MCF 10A (cell line): Measurements from ENCODE around the gene OR9Q1. TPM values are rescaled to one million over a fixed set of nuclear protein-coding genes. Genes with fewer than 3 reads are reported as not detected.
A peak's percentile ranks its signal among the peaks of the same experiment; 100 is the strongest.

Experiments used
- BruUV-seq: library from RNA; stranded (reverse); fragments of 400-500 nt; replicated peaks from 2 replicates; lab custom pipeline; 2021; lab: Mats Ljungman, UMichigan
- CTCF ChIA-PET: fragments of 300-600 bp; sonication (Branson Sonifier 250); formaldehyde crosslinking; extraction: SDS; loops from one replicate; lab custom pipeline; 2021; ENCODE audit warnings: antibody characterized with exemption, inconsistent platforms; lab: Yijun Ruan, JAX
- POLR2A ChIA-PET: fragments of 300-600, 350-650 bp; sonication (Branson Sonifier 250); formaldehyde crosslinking; extraction: SDS; loops from one replicate; lab custom pipeline; 2020; ENCODE audit warnings: antibody characterized with exemption, inconsistent platforms; lab: Yijun Ruan, JAX
- DNase-seq: peaks from one replicate; pipeline ENCODE4 v3.0.0-alpha.2; 2018; ENCODE audit not compliant: unreplicated experiment
- H3K27ac Mint-ChIP-seq: one replicate; pipeline ENCODE4 v1.8.0; 2022; ENCODE audit warnings: mild to moderate bottlenecking, low read depth, mixed read lengths; ENCODE audit not compliant: unreplicated experiment
- H3K27me3 Mint-ChIP-seq: one replicate; pipeline ENCODE4 v1.8.0; 2022; ENCODE audit warnings: mixed read lengths; ENCODE audit not compliant: insufficient read depth, unreplicated experiment
- H3K36me3 Mint-ChIP-seq: one replicate; pipeline ENCODE4 v1.8.0; 2022; ENCODE audit warnings: mild to moderate bottlenecking, moderate library complexity, mixed read lengths; ENCODE audit not compliant: insufficient read depth, unreplicated experiment
- H3K4me1 Mint-ChIP-seq: one replicate; pipeline ENCODE4 v1.8.0; 2022; ENCODE audit warnings: mixed read lengths; ENCODE audit not compliant: insufficient read depth, unreplicated experiment
- H3K4me3 Mint-ChIP-seq: one replicate; pipeline ENCODE4 v1.8.0; 2022; ENCODE audit warnings: mild to moderate bottlenecking, moderate library complexity, mixed read lengths; ENCODE audit not compliant: unreplicated experiment
- H3K9me3 Mint-ChIP-seq: one replicate; pipeline ENCODE4 v1.8.0; 2022; ENCODE audit warnings: mixed read lengths; ENCODE audit not compliant: unreplicated experiment
- CTCF ChIP-seq: fragments of 200-600 bp; IDR thresholded peaks from one replicate; pipeline ENCODE4 v1.8.0; 2022; ENCODE audit warnings: antibody characterized with exemption, mild to moderate bottlenecking; ENCODE audit not compliant: unreplicated experiment
- intact Hi-C: fragments of 100-400 bp; cut with micrococcal nuclease; formaldehyde crosslinking; loops from 2 replicates; pipeline ENCODE4 v1.14.1; 2022
- total RNA-seq: library from RNA; stranded (reverse); gene quantifications from 2 replicates; pipeline ENCODE4 v1.2.3, GENCODE V29; 2022

The OR9Q1 gene
- total RNA-seq, 1 experiment from 2014 or later, result not detected

- H3K9me3 Mint-ChIP-seq, result peaks cover 5% of the 10 kb centered on the region
- DNase-seq, result no peak
- ChIA-PET CTCF (no interaction called here), POLR2A (interaction anchor here (0.6 kb wide), 1 partner anchor 165 kb away, joined by 4 read pairs; no protein-coding TSS in a partner anchor)
- no peaks in the 10 kb centered on the region for H3K27me3 Mint-ChIP-seq
- H3K36me3 Mint-ChIP-seq, result no peaks in the 10 kb centered on the region
- TF ChIP-seq CTCF, result no peak
- BruUV-seq, result no TSS peak
- intact Hi-C loops, result no loop called here
- no peaks in the 10 kb centered on the region for H3K4me1 Mint-ChIP-seq
- H3K4me3 Mint-ChIP-seq, result no peak overlapping the region
- H3K27ac Mint-ChIP-seq, result no peak overlapping the region
Observed at GRCh38 chr11:58121096-58121495, 97.4 kb downstream of the OR9Q1 start.

GRCh38 chr11:58125469-58125868, 101.8 kb downstream of the OR9Q1 start, which contains the start of gene OR9I1:
Gene OR9I1, minus strand, starts transcription at chr11:58125530. Its CDS starts 6,086 bp downstream, at chr11:58119444.
- H3K4me1 Mint-ChIP-seq, result no peaks in the 10 kb centered on the region
- no peak for DNase-seq
- no peaks in the 10 kb centered on the region for H3K9me3 Mint-ChIP-seq
- TF ChIP-seq CTCF, result no peak
- no TSS peak for BruUV-seq
- H3K4me3 Mint-ChIP-seq, result no peak within 1 kb of the TSS
- H3K27ac Mint-ChIP-seq, result no peak within 1 kb of the TSS
- H3K36me3 Mint-ChIP-seq, result no peaks in the 10 kb centered on the region
- CTCF ChIA-PET, result interaction anchor here (0.6 kb wide), 2 partner anchors 154 to 602 kb away, joined by 3 read pairs; no protein-coding TSS in a partner anchor
- H3K27me3 Mint-ChIP-seq, result no peaks in the 10 kb centered on the region
- POLR2A ChIA-PET, result no interaction called here
- intact Hi-C loops, result no loop called here

- no peaks in the 10 kb centered on the region for H3K9me3 Mint-ChIP-seq
- ChIA-PET POLR2A (no interaction called here), CTCF (interaction anchor here (0.6 to 2.2 kb wide), 3 partner anchors 159 to 992 kb away, joined by 3 to 6 read pairs (median 3); no protein-coding TSS in a partner anchor)
- no peaks in the 10 kb centered on the region for H3K36me3 Mint-ChIP-seq
- H3K4me1 Mint-ChIP-seq, result no peaks in the 10 kb centered on the region
- no peak overlapping the region for H3K4me3 Mint-ChIP-seq
- intact Hi-C loops, result no loop called here
- no peak for DNase-seq
- TF ChIP-seq CTCF, result no peak
- no peaks in the 10 kb centered on the region for H3K27me3 Mint-ChIP-seq
- no TSS peak for BruUV-seq
- no peak overlapping the region for H3K27ac Mint-ChIP-seq
Observed at GRCh38 chr11:58127350-58127749, 103.7 kb downstream of the OR9Q1 start.

- Mint-ChIP-seq H3K27me3 (no peaks in the 10 kb centered on the region), H3K36me3 (no peaks in the 10 kb centered on the region), H3K9me3 (no peaks in the 10 kb centered on the region), H3K27ac (no peak overlapping the region), H3K4me1 (peaks cover 10% of the 10 kb centered on the region), H3K4me3 (no peak overlapping the region)
- no peak for TF ChIP-seq CTCF
- DNase-seq, result peak; percentile 51
- no TSS peak for BruUV-seq
- intact Hi-C loops, result no loop called here
- CTCF ChIA-PET, result interaction anchor here (0.8 kb wide), 1 partner anchor 153 kb away, joined by 3 read pairs; no protein-coding TSS in a partner anchor
- POLR2A ChIA-PET, result interaction anchor here (0.6 to 0.8 kb wide), 3 partner anchors 228 to 231 kb away, joined by 3 to 5 read pairs (median 4); no protein-coding TSS in a partner anchor
Observed at GRCh38 chr11:58133309-58134076, 109.8 kb downstream of the OR9Q1 start.
